CD8-positive, alpha-beta memory T cell (primary cell): Measurements from ENCODE around the gene VSX2. TPM values are rescaled to one million over a fixed set of nuclear protein-coding genes. Genes with fewer than 3 reads are reported as not detected.
"Not testable (repeated sequence)": the region's sequence is repeated elsewhere in the genome, so short reads cannot be mapped to it uniquely, and the experiment has no call there.

ENCODE experiments used
- CTCF ChIA-PET: fragments of 350-600 bp; sonication (Branson Sonifier 250); formaldehyde crosslinking; loops from one replicate; lab custom pipeline; 2021; ENCODE audit warnings: antibody characterized with exemption; lab: Charles Lee
- POLR2A ChIA-PET: fragments of 350-600 bp; sonication (Branson Sonifier 250); formaldehyde crosslinking; loops from one replicate; lab custom pipeline; 2021; ENCODE audit warnings: antibody characterized with exemption; lab: Charles Lee
- DNase-seq, 5 donors: peaks; one replicate each; pipeline versions ENCODE4 v3.0.0 to v3.0.0-alpha.2; 2020 to 2022; ENCODE audit warnings: mixed read lengths in 1 of 5
- H3K27ac ChIP-seq: one replicate; pipeline ENCODE4 v1.7.0; 2013; ENCODE audit warnings: low read depth, mild to moderate bottlenecking, low read length, moderate library complexity
- H3K27me3 ChIP-seq: 2 replicates; pipeline ENCODE4 v1.7.0; 2013; ENCODE audit warnings: low read length, mild to moderate bottlenecking; ENCODE audit not compliant: insufficient read depth, poor library complexity, severe bottlenecking
- H3K36me3 ChIP-seq: 2 replicates; pipeline ENCODE4 v1.7.0; 2013; ENCODE audit warnings: mild to moderate bottlenecking, low read length, moderate library complexity; ENCODE audit not compliant: insufficient read depth
- H3K4me1 ChIP-seq: 2 replicates; pipeline ENCODE4 v1.7.0; 2013; ENCODE audit warnings: mild to moderate bottlenecking, low read length, moderate library complexity; ENCODE audit not compliant: insufficient read depth
- H3K4me3 ChIP-seq: 2 replicates; pipeline ENCODE4 v1.7.0; 2013; ENCODE audit warnings: mild to moderate bottlenecking, low read length
- H3K9me3 ChIP-seq: 2 replicates; pipeline ENCODE4 v1.7.0; 2013; ENCODE audit warnings: mild to moderate bottlenecking, low read length
- H3K27ac Mint-ChIP-seq, 8 donors: one replicate each; pipeline ENCODE4 v1.8.0; 2020 to 2021; ENCODE audit warnings: mixed read lengths in 8 of 8, mild to moderate bottlenecking in 6 of 8, inconsistent platforms in 3 of 8, moderate library complexity in 3 of 8
- H3K27me3 Mint-ChIP-seq, 2 donors: one replicate each; pipeline ENCODE4 v1.8.0; 2020 to 2021; ENCODE audit warnings: mixed read lengths in 2 of 2, mild to moderate bottlenecking in 1 of 2, moderate library complexity in 1 of 2
- H3K36me3 Mint-ChIP-seq, 3 donors: one replicate each; pipeline ENCODE4 v1.8.0; 2020 to 2021; ENCODE audit warnings: mixed read lengths in 3 of 3, inconsistent platforms in 1 of 3, mild to moderate bottlenecking in 1 of 3
- H3K4me1 Mint-ChIP-seq, 3 donors: one replicate each; pipeline ENCODE4 v1.8.0; 2020 to 2021; ENCODE audit warnings: mixed read lengths in 3 of 3, inconsistent platforms in 1 of 3, mild to moderate bottlenecking in 1 of 3
- H3K4me3 Mint-ChIP-seq, 7 donors: one replicate each; pipeline ENCODE4 v1.8.0; 2020 to 2021; ENCODE audit warnings: mixed read lengths in 7 of 7, mild to moderate bottlenecking in 6 of 7, moderate library complexity in 4 of 7, inconsistent platforms in 2 of 7
- H3K9me3 Mint-ChIP-seq, 5 donors: one replicate each; pipeline ENCODE4 v1.8.0; 2020 to 2022; ENCODE audit warnings: mixed read lengths in 5 of 5, mild to moderate bottlenecking in 3 of 5, moderate library complexity in 2 of 5, inconsistent platforms in 1 of 5
- polyA plus RNA-seq: library from polyadenylated mRNA; unstranded; fragments of 300-500 nt; fragmentation: Illumina TruSeq; gene quantifications from one replicate; pipeline ENCODE4 v1.2.3, GENCODE V29; 2021
- total RNA-seq, 2 experiments: library from RNA; stranded (reverse); gene quantifications; one replicate each; pipeline ENCODE4 v1.2.3, GENCODE V29; 2021

The VSX2 gene
- total and polyA plus RNA-seq, 3 experiments from 2014 or later = not detected

GRCh38 chr14:74263181-74263580 is 23.9 kb downstream of the VSX2 start:
- Histone ChIP-seq H3K36me3 (no peaks in the 10 kb centered on the region), H3K4me1 (no peaks in the 10 kb centered on the region), H3K27ac (no peak overlapping the region), H3K9me3 (no peaks in the 10 kb centered on the region), H3K4me3 (no peak overlapping the region), H3K27me3 (peaks cover 5% of the 10 kb centered on the region)
- Mint-ChIP-seq H3K4me1 (no peaks in the 10 kb centered on the region), H3K36me3 (no peaks in the 10 kb centered on the region), H3K27ac (peak overlapping the region in 1 of 8 donors; percentile 58), H3K4me3 (no peak overlapping the region), H3K9me3 (no peaks in the 10 kb centered on the region), H3K27me3 (peaks cover 4 to 5% of the 10 kb centered on the region in 2 donors)
- ChIA-PET POLR2A (no interaction called here), CTCF (interaction anchor here (1.6 kb wide), 1 partner anchor 15 kb away, joined by 4 read pairs; no protein-coding TSS in a partner anchor)
- DNase-seq = no peak

GRCh38 chr14:74263921-74264320 is 24.7 kb downstream of the VSX2 start:
- DNase-seq = no peak
- Mint-ChIP-seq H3K4me3 (no peak overlapping the region), H3K9me3 (no peaks in the 10 kb centered on the region), H3K4me1 (no peaks in the 10 kb centered on the region), H3K27ac (no peak overlapping the region), H3K36me3 (no peaks in the 10 kb centered on the region), H3K27me3 (peaks cover 5 to 6% of the 10 kb centered on the region in 2 donors)
- Histone ChIP-seq H3K27me3 (no peaks in the 10 kb centered on the region), H3K4me1 (no peaks in the 10 kb centered on the region), H3K36me3 (no peaks in the 10 kb centered on the region), H3K4me3 (no peak overlapping the region), H3K9me3 (no peaks in the 10 kb centered on the region), H3K27ac (no peak overlapping the region)
- POLR2A ChIA-PET = no interaction called here
- CTCF ChIA-PET = interaction anchor here (1.6 kb wide), 1 partner anchor 14 kb away, joined by 4 read pairs; no protein-coding TSS in a partner anchor

- no peaks in the 10 kb centered on the region for H3K4me1 ChIP-seq
- no peaks in the 10 kb centered on the region for H3K36me3 Mint-ChIP-seq
- DNase-seq = no peak
- no peak overlapping the region for H3K4me3 Mint-ChIP-seq
- no peak overlapping the region for H3K27ac ChIP-seq
- no peaks in the 10 kb centered on the region for H3K4me1 Mint-ChIP-seq
- ChIA-PET CTCF (no interaction called here), POLR2A (no interaction called here)
- H3K9me3 Mint-ChIP-seq = no peaks in the 10 kb centered on the region
- peaks cover 5 to 7% of the 10 kb centered on the region in 2 donors for H3K27me3 Mint-ChIP-seq
- H3K4me3 ChIP-seq = no peak overlapping the region
- H3K27ac Mint-ChIP-seq = no peak overlapping the region
- H3K27me3 ChIP-seq = no peaks in the 10 kb centered on the region
- H3K9me3 ChIP-seq = no peaks in the 10 kb centered on the region
- no peaks in the 10 kb centered on the region for H3K36me3 ChIP-seq
Observed at GRCh38 chr14:74265301-74265965, 26.2 kb downstream of the VSX2 start.

DNA sequence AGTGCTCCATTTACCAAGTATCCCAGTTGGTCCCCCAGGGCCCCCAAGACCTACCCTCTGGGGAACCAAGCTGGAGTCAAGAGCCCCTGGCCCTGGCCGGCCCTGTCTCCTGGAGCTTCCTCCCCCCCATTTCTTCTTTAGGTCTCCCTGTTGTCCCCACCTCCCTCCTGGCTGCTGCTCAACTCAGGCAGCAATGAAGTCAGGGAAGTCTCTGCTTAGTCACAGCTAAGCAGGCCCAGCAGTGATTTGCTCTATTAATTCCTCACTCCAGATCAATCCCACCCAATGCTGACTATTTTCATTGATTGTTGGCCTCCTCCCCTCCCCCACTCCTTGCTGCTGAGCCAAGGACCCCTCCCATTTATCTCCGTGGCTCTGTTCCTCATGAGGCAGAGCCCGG is 28.3 kb downstream of the VSX2 start:
- Mint-ChIP-seq H3K27ac (peak overlapping the region in 1 of 8 donors; percentile 87), H3K27me3 (peaks cover 11 to 22% of the 10 kb centered on the region in 2 donors), H3K9me3 (no peaks in the 10 kb centered on the region), H3K4me3 (no peak overlapping the region), H3K36me3 (no peaks in the 10 kb centered on the region), H3K4me1 (no peaks in the 10 kb centered on the region)
- ChIA-PET CTCF (no interaction called here), POLR2A (no interaction called here)
- Histone ChIP-seq H3K27me3 (no peaks in the 10 kb centered on the region), H3K4me3 (no peak overlapping the region), H3K27ac (no peak overlapping the region), H3K36me3 (no peaks in the 10 kb centered on the region), H3K4me1 (no peaks in the 10 kb centered on the region), H3K9me3 (no peaks in the 10 kb centered on the region)
- no peak for DNase-seq

GRCh38 chr14:74270382-74271177 is 31.3 kb downstream of the VSX2 start:
- not testable (repeated sequence) for H3K9me3 Mint-ChIP-seq, H3K4me1 ChIP-seq, H3K36me3 ChIP-seq, H3K27ac Mint-ChIP-seq, H3K4me1 Mint-ChIP-seq, H3K36me3 Mint-ChIP-seq, H3K27ac ChIP-seq, H3K4me3 Mint-ChIP-seq, H3K27me3 ChIP-seq, H3K9me3 ChIP-seq, H3K4me3 ChIP-seq
- H3K27me3 Mint-ChIP-seq = peaks cover 9 to 27% of the 10 kb centered on the region in 2 donors
- ChIA-PET POLR2A (interaction anchor here (0.7 kb wide), 1 partner anchor 847 kb away, joined by 3 read pairs; no protein-coding TSS in a partner anchor), CTCF (interaction anchor here (1.1 to 2.3 kb wide), 3 partner anchors 12 to 29 kb away, joined by 3 to 6 read pairs (median 4); no protein-coding TSS in a partner anchor)
- DNase-seq = peak in 1 of 5 donors; percentile 25

DNA sequence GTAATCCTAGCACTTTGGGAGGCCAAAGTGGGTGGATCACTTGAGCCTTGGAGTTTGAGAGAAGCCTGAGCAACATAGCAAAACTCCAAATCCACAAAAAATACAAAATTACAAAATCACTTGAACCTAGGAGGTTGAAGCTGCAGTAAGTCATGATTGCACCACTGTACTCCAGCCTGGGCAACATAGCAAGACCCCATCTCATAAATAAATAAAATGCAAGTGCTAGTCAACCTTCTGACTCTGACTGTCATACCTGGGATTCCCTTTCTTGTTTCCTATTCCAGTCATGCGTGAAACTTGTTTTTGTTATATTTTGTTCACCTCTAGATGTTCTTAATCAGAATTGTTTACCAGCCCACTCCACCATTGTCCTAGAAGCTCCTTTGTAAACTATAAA is 32.1 kb downstream of the VSX2 start:
- Histone ChIP-seq H3K36me3 (no peaks in the 10 kb centered on the region), H3K27ac (no peak overlapping the region), H3K4me3 (no peak overlapping the region), H3K4me1 (no peaks in the 10 kb centered on the region), H3K27me3 (no peaks in the 10 kb centered on the region), H3K9me3 (no peaks in the 10 kb centered on the region)
- H3K27ac Mint-ChIP-seq = no peak overlapping the region
- CTCF ChIA-PET = no interaction called here
- no peaks in the 10 kb centered on the region for H3K36me3 Mint-ChIP-seq
- POLR2A ChIA-PET = no interaction called here
- H3K9me3 Mint-ChIP-seq = no peaks in the 10 kb centered on the region
- no peaks in the 10 kb centered on the region for H3K4me1 Mint-ChIP-seq
- DNase-seq = no peak
- H3K4me3 Mint-ChIP-seq = no peak overlapping the region
- peaks cover 7 to 27% of the 10 kb centered on the region in 2 donors for H3K27me3 Mint-ChIP-seq

- DNase-seq = peak in 1 of 5 donors; percentile 29
- H3K4me1 ChIP-seq = no peaks in the 10 kb centered on the region
- H3K9me3 ChIP-seq = peaks cover 4% of the 10 kb centered on the region
- Mint-ChIP-seq H3K4me1 (no peaks in the 10 kb centered on the region), H3K27ac (peak overlapping the region in 1 of 8 donors; percentile 15), H3K36me3 (peaks cover 0 to 3% (median 1%) of the 10 kb centered on the region in 3 donors), H3K27me3 (peaks cover 7 to 24% of the 10 kb centered on the region in 2 donors), H3K4me3 (no peak overlapping the region), H3K9me3 (peaks cover 0 to 10% (median 5%) of the 10 kb centered on the region in 5 donors)
- H3K36me3 ChIP-seq = no peaks in the 10 kb centered on the region
- CTCF ChIA-PET = no interaction called here
- no peak overlapping the region for H3K27ac ChIP-seq
- POLR2A ChIA-PET = no interaction called here
- H3K27me3 ChIP-seq = no peaks in the 10 kb centered on the region
- H3K4me3 ChIP-seq = no peak overlapping the region
Observed at GRCh38 chr14:74275241-74275841, 36.1 kb downstream of the VSX2 start.

DNA sequence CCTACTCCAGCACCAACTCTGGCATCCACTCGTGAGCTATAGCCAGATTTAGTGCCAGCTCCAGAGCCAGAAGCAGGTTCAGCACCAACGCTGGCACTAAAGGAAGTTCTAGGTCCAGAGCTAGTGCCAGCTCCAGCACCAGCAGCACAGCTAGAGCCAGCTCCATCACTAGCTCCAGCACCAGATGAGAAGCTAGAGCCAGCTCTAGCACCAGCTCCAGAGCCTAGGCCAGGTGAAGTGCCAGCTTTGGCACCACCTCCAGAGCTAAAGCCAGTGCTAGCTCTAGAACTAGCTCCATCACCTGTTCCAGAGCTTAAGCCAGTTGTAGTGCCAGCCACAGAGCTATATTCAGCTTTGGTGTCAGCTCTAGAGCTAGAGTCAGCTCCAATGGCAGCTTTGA is 38.8 kb downstream of the VSX2 start:
- no peaks in the 10 kb centered on the region for H3K27me3 ChIP-seq
- CTCF ChIA-PET = interaction anchor here (1.0 to 1.2 kb wide), 4 partner anchors 15 to 26 kb away, joined by 4 to 5 read pairs (median 4); no protein-coding TSS in a partner anchor
- no peaks in the 10 kb centered on the region for H3K4me1 ChIP-seq
- H3K36me3 ChIP-seq = no peaks in the 10 kb centered on the region
- Mint-ChIP-seq H3K4me1 (no peaks in the 10 kb centered on the region), H3K27ac (no peak overlapping the region), H3K36me3 (peaks cover 5 to 14% (median 12%) of the 10 kb centered on the region in 3 donors), H3K4me3 (no peak overlapping the region), H3K27me3 (peaks cover 0 to 9% of the 10 kb centered on the region in 2 donors), H3K9me3 (peaks cover 0 to 12% (median 7%) of the 10 kb centered on the region in 5 donors)
- no peak overlapping the region for H3K27ac ChIP-seq
- no peak for DNase-seq
- no peak overlapping the region for H3K4me3 ChIP-seq
- H3K9me3 ChIP-seq = peaks cover 4% of the 10 kb centered on the region
- POLR2A ChIA-PET = no interaction called here
